Glutamatergic neuron (in vitro differentiated cells): ENCODE results near the gene VAPB. TPM values are rescaled to one million over a fixed set of nuclear protein-coding genes. Genes with fewer than 3 reads are reported as not detected.

Source experiments
- DNase-seq: peaks from one replicate; pipeline ENCODE4 v3.0.0; 2022
- H3K27ac Mint-ChIP-seq: one replicate; pipeline ENCODE4 v1.8.0; 2020; ENCODE audit warnings: mild to moderate bottlenecking, mixed read lengths, inconsistent platforms; ENCODE audit not compliant: unreplicated experiment
- H3K27me3 Mint-ChIP-seq: one replicate; pipeline ENCODE4 v1.8.0; 2020; ENCODE audit warnings: mild to moderate bottlenecking, moderate library complexity, mixed read lengths, inconsistent platforms; ENCODE audit not compliant: unreplicated experiment
- H3K36me3 Mint-ChIP-seq: one replicate; pipeline ENCODE4 v1.8.0; 2020; ENCODE audit warnings: mild to moderate bottlenecking, mixed read lengths, inconsistent platforms; ENCODE audit not compliant: unreplicated experiment
- H3K4me1 Mint-ChIP-seq: one replicate; pipeline ENCODE4 v1.8.0; 2020; ENCODE audit warnings: mild to moderate bottlenecking, low read depth, mixed read lengths, inconsistent platforms; ENCODE audit not compliant: unreplicated experiment
- H3K4me3 Mint-ChIP-seq: one replicate; pipeline ENCODE4 v1.8.0; 2020; ENCODE audit warnings: mild to moderate bottlenecking, mixed read lengths, inconsistent platforms; ENCODE audit not compliant: unreplicated experiment
- H3K9me3 Mint-ChIP-seq: one replicate; pipeline ENCODE4 v1.8.0; 2020; ENCODE audit warnings: mild to moderate bottlenecking, moderate library complexity, mixed read lengths, inconsistent platforms; ENCODE audit not compliant: unreplicated experiment
- CTCF ChIP-seq: fragments of 200-600 bp; sonication (generic); IDR thresholded peaks from one replicate; pipeline ENCODE4 v1.5.0; 2021; ENCODE audit not compliant: partially characterized antibody, unreplicated experiment
- total RNA-seq: library from RNA; stranded (reverse); fragmentation: NEBNext Ultra II Directional; extraction: Animal tissue kit (Norgen Biotek cat#: 25700); gene quantifications from one replicate; pipeline ENCODE4 v1.2.1, GENCODE V29; 2021; ENCODE audit not compliant: unreplicated experiment

The VAPB gene
- total RNA-seq, 1 donor from 2014 or later = 60.5 TPM

GRCh38 chr20:58377766-58378401, 11.1 kb upstream of the VAPB start:
- Mint-ChIP-seq H3K4me1 (peaks cover 16% of the 10 kb centered on the region), H3K27ac (no peak overlapping the region), H3K4me3 (no peak overlapping the region), H3K27me3 (peaks cover 5% of the 10 kb centered on the region), H3K9me3 (no peaks in the 10 kb centered on the region), H3K36me3 (peaks cover 11% of the 10 kb centered on the region)
- no peak for TF ChIP-seq CTCF
- DNase-seq = no peak

- DNase-seq = no peak
- Mint-ChIP-seq H3K4me1 (peaks cover 14% of the 10 kb centered on the region), H3K27ac (no peak overlapping the region), H3K4me3 (no peak overlapping the region), H3K27me3 (peaks cover 5% of the 10 kb centered on the region), H3K9me3 (no peaks in the 10 kb centered on the region), H3K36me3 (peaks cover 11% of the 10 kb centered on the region)
- no peak for TF ChIP-seq CTCF
Observed at GRCh38 chr20:58378704-58379103, 10.3 kb upstream of the VAPB start.

GRCh38 chr20:58381627-58382026, 7.4 kb upstream of the VAPB start:
- Mint-ChIP-seq H3K4me3 (no peak overlapping the region), H3K36me3 (peaks cover 11% of the 10 kb centered on the region), H3K27ac (no peak overlapping the region), H3K4me1 (no peaks in the 10 kb centered on the region), H3K9me3 (no peaks in the 10 kb centered on the region), H3K27me3 (no peaks in the 10 kb centered on the region)
- DNase-seq = no peak
- TF ChIP-seq CTCF = no peak

- no peaks in the 10 kb centered on the region for H3K27me3 Mint-ChIP-seq
- H3K36me3 Mint-ChIP-seq = peaks cover 11% of the 10 kb centered on the region
- no peak overlapping the region for H3K4me3 Mint-ChIP-seq
- no peaks in the 10 kb centered on the region for H3K9me3 Mint-ChIP-seq
- no peak for DNase-seq
- TF ChIP-seq CTCF = no peak
- H3K27ac Mint-ChIP-seq = no peak overlapping the region
- H3K4me1 Mint-ChIP-seq = peaks cover 2% of the 10 kb centered on the region
Observed at GRCh38 chr20:58382096-58382495, 6.9 kb upstream of the VAPB start.

- Mint-ChIP-seq H3K36me3 (peaks cover 8% of the 10 kb centered on the region), H3K4me1 (peaks cover 3% of the 10 kb centered on the region)
Observed at GRCh38 chr20:58384821-58385220, 4.2 kb upstream of the VAPB start.

More at GRCh38 chr20:58384821-58385220, 4.2 kb upstream of the VAPB start:
- TF ChIP-seq CTCF = no peak
- DNase-seq = no peak
- Mint-ChIP-seq H3K9me3 (peaks cover 2% of the 10 kb centered on the region), H3K27ac (no peak overlapping the region), H3K27me3 (peaks cover 2% of the 10 kb centered on the region), H3K4me3 (no peak overlapping the region)
